RWPE1 (cell line): ENCODE data around the gene BANP.
"Not testable (repeated sequence)": the region's sequence is repeated elsewhere in the genome, so short reads cannot be mapped to it uniquely, and the experiment has no call there.

Source experiments
- CTCF ChIA-PET: fragments of 350-600 bp; sonication (Branson Sonifier 250); formaldehyde crosslinking; extraction: SDS; loops from one replicate; lab custom pipeline; 2021; lab: Yijun Ruan, JAX
- POLR2A ChIA-PET: fragments of 400-600 bp; formaldehyde crosslinking; extraction: SDS; loops from one replicate; lab custom pipeline; 2020; ENCODE audit warnings: antibody characterized with exemption; ENCODE audit not compliant: low non-redundant PET; lab: Yijun Ruan, JAX
- DNase-seq: peaks from one replicate; pipeline ENCODE4 v3.0.0; 2012; ENCODE audit warnings: low spot score
- H3K27ac ChIP-seq: fragments of 450-650 bp; 2 replicates; pipeline ENCODE4 v1.5.1; 2017
- CTCF ChIP-seq: fragments of 450-650 bp; conservative IDR thresholded peaks from 2 replicates; pipeline ENCODE4 v1.5.1; 2017; ENCODE audit warnings: low read depth, mild to moderate bottlenecking

BANP gene

GRCh38 chr16:88074041-88074440, 122.8 kb downstream of the BANP start:
- DNase-seq, result no peak
- no peak overlapping the region for H3K27ac ChIP-seq
- TF ChIP-seq CTCF, result no peak
- ChIA-PET CTCF (no interaction called here), POLR2A (no interaction called here)

- POLR2A ChIA-PET, result no interaction called here
Measured at GRCh38 chr16:88076211-88076931, 125.1 kb downstream of the BANP start.

GRCh38 chr16:88076932-88077320, 125.7 kb downstream of the BANP start:
- POLR2A ChIA-PET, H3K27ac ChIP-seq, DNase-seq, CTCF ChIA-PET: not testable (repeated sequence)

More at GRCh38 chr16:88076211-88076931, 125.1 kb downstream of the BANP start:
- H3K27ac ChIP-seq, result no peak overlapping the region
- CTCF ChIA-PET, result no interaction called here
- no peak for DNase-seq
- TF ChIP-seq CTCF, result no peak

GRCh38 chr16:88077328-88078108, 126.3 kb downstream of the BANP start:
- ChIA-PET CTCF (interaction anchor here (0.5 to 0.8 kb wide), 2 partner anchors 14 to 147 kb away, joined by 3 to 5 read pairs; no protein-coding TSS in a partner anchor), POLR2A (no interaction called here)
- no peak for TF ChIP-seq CTCF
- H3K27ac ChIP-seq, result no peak overlapping the region
- DNase-seq, result no peak

GRCh38 chr16:88078111-88078775, 127.0 kb downstream of the BANP start:
- ChIA-PET POLR2A (no interaction called here), CTCF (interaction anchor here (0.5 to 0.8 kb wide), 2 partner anchors 14 to 148 kb away, joined by 3 to 5 read pairs; no protein-coding TSS in a partner anchor)
- H3K27ac ChIP-seq, result no peak overlapping the region
- no peak for TF ChIP-seq CTCF
- no peak for DNase-seq

- no peak for TF ChIP-seq CTCF
- POLR2A ChIA-PET, result no interaction called here
Measured at GRCh38 chr16:88083582-88083981, 132.3 kb downstream of the BANP start.

More at GRCh38 chr16:88083582-88083981, 132.3 kb downstream of the BANP start:
- DNase-seq, result no peak
- CTCF ChIA-PET, result interaction anchor here (0.7 kb wide), 1 partner anchor 8 kb away, joined by 3 read pairs; no protein-coding TSS in a partner anchor
- H3K27ac ChIP-seq, result no peak overlapping the region
